ENCODE measurements around the gene MTHFD1L. TPM values are rescaled to one million over a fixed set of nuclear protein-coding genes. Genes with fewer than 3 reads are reported as not detected.

Gene MTHFD1L
- total RNA-seq, 1 donor from 2014 or later: 10.4 TPM

DNA sequence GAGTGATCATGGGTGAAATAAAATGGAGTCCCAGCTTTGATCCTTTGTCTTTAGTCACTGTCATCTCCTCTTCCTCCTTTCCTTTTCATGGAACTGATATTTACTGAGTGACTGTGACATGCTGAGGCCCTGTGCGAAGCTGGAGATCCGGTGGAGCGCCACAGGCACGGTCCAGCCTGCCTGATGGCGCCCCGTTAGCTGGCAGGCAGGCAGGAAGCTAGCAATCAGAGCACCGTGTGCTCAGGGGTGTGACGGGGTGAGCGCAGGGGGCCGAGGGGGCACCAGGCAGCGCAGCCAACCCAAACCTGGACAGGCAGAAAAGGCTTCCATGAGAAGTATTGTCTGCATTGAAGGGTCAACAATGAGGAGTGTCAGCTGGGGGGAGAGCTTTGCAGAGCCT, 274.0 kb downstream of the MTHFD1L start:
- Histone ChIP-seq H3K27me3 (no peaks in the 10 kb centered on the region), H3K9me3 (peaks cover 0 to 8% of the 10 kb centered on the region in 2 donors), H3K27ac (no peak overlapping the region), H3K4me3 (no peak overlapping the region), H3K36me3 (no peaks in the 10 kb centered on the region), H3K4me1 (no peaks in the 10 kb centered on the region)
- intact Hi-C loops (cut with DNase I): no loop called here
- TF ChIP-seq, protein P1, sequence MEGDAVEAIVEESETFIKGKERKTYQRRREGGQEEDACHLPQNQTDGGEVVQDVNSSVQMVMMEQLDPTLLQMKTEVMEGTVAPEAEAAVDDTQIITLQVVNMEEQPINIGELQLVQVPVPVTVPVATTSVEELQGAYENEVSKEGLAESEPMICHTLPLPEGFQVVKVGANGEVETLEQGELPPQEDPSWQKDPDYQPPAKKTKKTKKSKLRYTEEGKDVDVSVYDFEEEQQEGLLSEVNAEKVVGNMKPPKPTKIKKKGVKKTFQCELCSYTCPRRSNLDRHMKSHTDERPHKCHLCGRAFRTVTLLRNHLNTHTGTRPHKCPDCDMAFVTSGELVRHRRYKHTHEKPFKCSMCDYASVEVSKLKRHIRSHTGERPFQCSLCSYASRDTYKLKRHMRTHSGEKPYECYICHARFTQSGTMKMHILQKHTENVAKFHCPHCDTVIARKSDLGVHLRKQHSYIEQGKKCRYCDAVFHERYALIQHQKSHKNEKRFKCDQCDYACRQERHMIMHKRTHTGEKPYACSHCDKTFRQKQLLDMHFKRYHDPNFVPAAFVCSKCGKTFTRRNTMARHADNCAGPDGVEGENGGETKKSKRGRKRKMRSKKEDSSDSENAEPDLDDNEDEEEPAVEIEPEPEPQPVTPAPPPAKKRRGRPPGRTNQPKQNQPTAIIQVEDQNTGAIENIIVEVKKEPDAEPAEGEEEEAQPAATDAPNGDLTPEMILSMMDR (IDR thresholded peaks at IDR 0.05): no peak
- DNase-seq (ENCODE audit: low spot score in 2 of 2): no peak

DNA sequence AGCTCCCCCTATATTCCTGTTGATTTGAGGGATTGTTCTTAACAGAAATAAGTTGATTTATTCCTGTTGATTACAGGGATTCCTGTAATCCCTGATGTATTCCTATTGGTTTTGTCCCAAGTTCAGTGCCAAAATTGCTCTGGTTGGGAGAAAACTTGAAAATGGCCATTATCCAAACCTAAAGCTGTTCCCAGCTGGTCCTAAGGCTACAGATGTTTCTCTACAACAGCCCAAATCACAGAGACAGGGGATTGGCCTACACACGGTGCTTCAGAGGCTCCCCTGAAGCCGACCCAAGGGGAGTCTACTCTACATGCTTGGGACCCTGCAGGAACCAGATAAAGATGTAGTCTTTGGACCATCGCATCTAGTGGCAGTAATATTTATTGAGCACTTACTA, 275.3 kb downstream of the MTHFD1L start:
- intact Hi-C loops (cut with DNase I): no loop called here
- no peak overlapping the region for H3K27ac ChIP-seq

DNA sequence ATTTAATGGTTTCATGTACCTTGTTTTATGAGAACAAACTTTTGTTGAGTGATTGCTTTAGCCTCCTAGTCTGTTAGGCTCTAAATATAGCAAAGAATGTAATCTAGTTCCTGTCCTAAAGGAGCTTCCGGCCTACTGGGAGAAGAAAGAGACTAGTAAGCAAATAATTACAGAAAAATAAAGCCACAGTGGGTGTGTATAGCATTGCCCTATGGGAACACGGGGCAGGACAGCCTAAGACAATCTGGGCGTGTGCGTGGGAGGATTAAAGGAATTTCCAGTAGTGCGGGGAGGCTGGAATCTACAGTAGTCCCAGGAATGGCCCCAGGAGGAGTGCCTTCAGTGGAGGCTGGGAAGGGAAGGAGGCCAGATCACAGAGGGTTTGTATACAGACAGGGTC, 276.2 kb downstream of the MTHFD1L start:
- Histone ChIP-seq H3K36me3 (no peaks in the 10 kb centered on the region), H3K4me3 (no peak overlapping the region), H3K9me3 (no peaks in the 10 kb centered on the region), H3K4me1 (no peaks in the 10 kb centered on the region), H3K27ac (no peak overlapping the region), H3K27me3 (no peaks in the 10 kb centered on the region)
- no peak for DNase-seq (ENCODE audit: low spot score in 2 of 2)
- intact Hi-C loops (cut with DNase I): no loop called here
- TF ChIP-seq, protein P1 (IDR thresholded peaks at IDR 0.05): no peak

More for the DNA sequence above, 275.3 kb downstream of the MTHFD1L start:
- TF ChIP-seq, protein P1 (IDR thresholded peaks at IDR 0.05): no peak
- no peak for DNase-seq (ENCODE audit: low spot score in 2 of 2)
- Histone ChIP-seq H3K4me3 (no peak overlapping the region), H3K27me3 (no peaks in the 10 kb centered on the region), H3K36me3 (no peaks in the 10 kb centered on the region), H3K9me3 (no peaks in the 10 kb centered on the region), H3K4me1 (no peaks in the 10 kb centered on the region)

DNA sequence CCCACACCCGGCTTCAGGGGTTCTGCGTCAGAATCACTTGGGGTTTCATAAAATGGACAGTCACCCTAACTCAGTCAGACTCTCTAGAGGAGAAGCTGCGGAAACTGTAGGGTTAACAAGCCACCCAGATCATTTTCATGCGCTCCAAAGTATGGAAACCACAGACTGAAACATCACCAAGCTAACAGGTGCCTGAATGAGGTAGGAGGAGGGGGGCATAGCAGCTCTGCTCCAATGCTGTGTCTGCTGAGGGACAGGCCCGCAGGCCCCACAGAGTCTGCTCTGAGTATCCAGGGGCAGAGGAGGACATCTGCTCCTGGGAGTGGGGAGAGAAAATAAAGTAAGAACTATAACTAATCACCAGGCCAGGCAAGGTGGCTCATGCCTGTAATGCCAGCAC, 277.2 kb downstream of the MTHFD1L start:
- no peak for DNase-seq (ENCODE audit: low spot score in 2 of 2)
- TF ChIP-seq, protein P1 (IDR thresholded peaks at IDR 0.05): no peak
- no peak overlapping the region for H3K4me3 ChIP-seq
- no peak overlapping the region for H3K27ac ChIP-seq
- H3K9me3 ChIP-seq: no peaks in the 10 kb centered on the region
- intact Hi-C loops (cut with DNase I): no loop called here
- no peaks in the 10 kb centered on the region for H3K36me3 ChIP-seq
- no peaks in the 10 kb centered on the region for H3K4me1 ChIP-seq
- H3K27me3 ChIP-seq: no peaks in the 10 kb centered on the region

DNA sequence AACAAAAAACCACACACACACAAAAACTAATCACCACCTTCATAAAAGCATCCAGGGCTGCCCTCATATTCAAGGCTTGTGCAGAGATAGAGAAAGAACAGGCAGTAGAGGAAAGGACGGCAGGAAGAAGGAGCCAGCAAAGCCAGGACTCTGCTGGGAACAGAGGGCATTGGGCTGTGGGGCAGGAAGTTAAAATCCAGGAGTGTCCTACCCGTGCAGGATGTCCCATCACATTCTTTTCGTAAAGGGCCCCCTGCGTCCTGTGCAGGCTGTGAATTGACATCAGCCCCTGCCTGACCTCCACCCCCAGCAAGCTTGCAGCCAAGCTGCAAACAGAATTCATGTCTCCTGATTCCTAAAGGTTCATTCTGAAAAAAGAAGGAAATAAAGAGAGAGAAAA, 277.8 kb downstream of the MTHFD1L start:
- Histone ChIP-seq H3K4me1 (no peaks in the 10 kb centered on the region), H3K36me3 (no peaks in the 10 kb centered on the region), H3K4me3 (no peak overlapping the region), H3K27me3 (no peaks in the 10 kb centered on the region), H3K27ac (no peak overlapping the region), H3K9me3 (no peaks in the 10 kb centered on the region)
- DNase-seq (ENCODE audit: low spot score in 2 of 2): no peak
- intact Hi-C loops (cut with DNase I): no loop called here
- TF ChIP-seq, protein P1 (IDR thresholded peaks at IDR 0.05): no peak

DNA sequence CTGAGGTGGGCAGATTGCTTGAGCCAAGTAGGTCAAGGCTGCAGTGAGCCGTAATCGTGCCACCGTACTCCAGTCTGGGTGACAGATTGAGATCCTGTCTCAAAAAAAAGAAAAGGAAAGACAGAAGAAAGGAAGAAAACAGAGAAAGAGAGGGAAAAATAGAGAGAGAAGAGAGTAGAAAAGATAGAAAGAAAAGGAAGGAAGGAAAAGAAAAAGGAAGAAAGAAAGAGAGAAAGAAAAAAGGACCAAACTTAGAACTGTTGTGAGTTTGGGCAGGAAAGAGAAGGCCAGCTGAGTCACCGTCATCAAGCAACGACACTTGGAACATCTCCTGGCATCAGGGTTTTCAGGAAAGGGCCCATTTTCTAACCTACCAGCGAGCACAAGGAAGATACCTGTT, 278.3 kb downstream of the MTHFD1L start:
- Histone ChIP-seq H3K9me3 (no peaks in the 10 kb centered on the region), H3K4me1 (no peaks in the 10 kb centered on the region), H3K27me3 (no peaks in the 10 kb centered on the region), H3K36me3 (no peaks in the 10 kb centered on the region), H3K4me3 (no peak overlapping the region), H3K27ac (no peak overlapping the region)
- intact Hi-C loops (cut with DNase I): no loop called here
- TF ChIP-seq, protein P1 (IDR thresholded peaks at IDR 0.05): no peak
- no peak for DNase-seq (ENCODE audit: low spot score in 2 of 2)
